NCI-H146 treated with DMSO at 0.1 percent for 48 hours (cell line): ENCODE results near the gene TBC1D10A.

Experiments used
- DNase-seq: peaks from one replicate; lab custom pipeline; 2025; ENCODE audit not compliant: unreplicated experiment; lab: John Stamatoyannopoulos, UW

Gene TBC1D10A

GRCh38 chr22:30287648-30288418, 38.9 kb downstream of the TBC1D10A start:
- no peak for DNase-seq

GRCh38 chr22:30286813-30287647, 39.7 kb downstream of the TBC1D10A start:
- no peak for DNase-seq

- DNase-seq, result no peak
These were observed 40.4 kb downstream of the TBC1D10A start for GRCh38 chr22:30286331-30286730.

GRCh38 chr22:30285846-30286200, 40.9 kb downstream of the TBC1D10A start:
- no peak for DNase-seq

- DNase-seq, result no peak
These were observed 41.4 kb downstream of the TBC1D10A start for GRCh38 chr22:30285176-30285845.

GRCh38 chr22:30284666-30285065, 42.1 kb downstream of the TBC1D10A start:
- no peak for DNase-seq

GRCh38 chr22:30284172-30284571, 42.6 kb downstream of the TBC1D10A start:
- DNase-seq, result no peak

GRCh38 chr22:30283342-30283741, 43.4 kb downstream of the TBC1D10A start:
- no peak for DNase-seq

GRCh38 chr22:30282616-30283046, 44.1 kb downstream of the TBC1D10A start:
- DNase-seq, result no peak

- DNase-seq, result no peak
These were observed 46.2 kb downstream of the TBC1D10A start for GRCh38 chr22:30280505-30280904.

GRCh38 chr22:30279932-30280331, 46.8 kb downstream of the TBC1D10A start:
- DNase-seq, result no peak

- no peak for DNase-seq
These were observed 47.5 kb downstream of the TBC1D10A start for GRCh38 chr22:30279046-30279788.

- DNase-seq, result no peak
These were observed 49.0 kb downstream of the TBC1D10A start for GRCh38 chr22:30277547-30278344.

GRCh38 chr22:30276039-30276438, 50.7 kb downstream of the TBC1D10A start:
- no peak for DNase-seq

- DNase-seq, result no peak
These were observed 51.1 kb downstream of the TBC1D10A start for GRCh38 chr22:30275625-30276024.

- no peak for DNase-seq
These were observed 52.3 kb downstream of the TBC1D10A start for GRCh38 chr22:30274437-30274812.

GRCh38 chr22:30273711-30274436, 52.9 kb downstream of the TBC1D10A start:
- DNase-seq, result no peak

GRCh38 chr22:30272781-30273601, 53.8 kb downstream of the TBC1D10A start:
- DNase-seq, result no peak

- no peak for DNase-seq
These were observed 55.9 kb downstream of the TBC1D10A start for GRCh38 chr22:30270832-30271231.
